ENCODE data around the gene DEFB114. TPM values are rescaled to one million over a fixed set of nuclear protein-coding genes. Genes with fewer than 3 reads are reported as not detected.

The DEFB114 gene
- total and polyA plus RNA-seq, 12 donors, result not detected

GRCh38 chr6:49988900-49989299, 24.9 kb upstream of the DEFB114 start:
- intact Hi-C loops (cut with DNase I), result no loop called here
- no peak overlapping the region for H3K4me3 ChIP-seq
- no peaks in the 10 kb centered on the region for H3K27me3 ChIP-seq
- H3K9me3 ChIP-seq (replicated peaks in 1 of 3), result no peaks in the 10 kb centered on the region
- WGBS, 4 donors, result 61 to 93% (median 77%) methylated on average over 2 of the region's 2 CpGs
- H3K36me3 ChIP-seq (replicated peaks in 1 of 2), result no peaks in the 10 kb centered on the region
- TF ChIP-seq POLR2A (IDR thresholded peaks at IDR 0.05) (no peak), CTCF (IDR thresholded peaks at IDR 0.05) (no peak)
- no peak overlapping the region for H3K27ac ChIP-seq
- no peak for DNase-seq
- no peaks in the 10 kb centered on the region for H3K4me1 ChIP-seq (replicated peaks in 1 of 2)

GRCh38 chr6:49987749-49988148, 23.8 kb upstream of the DEFB114 start:
- TF ChIP-seq CTCF (IDR thresholded peaks at IDR 0.05), result no peak
- no peak for TF ChIP-seq POLR2A (IDR thresholded peaks at IDR 0.05)
- WGBS, 4 donors, result 82 to 100% (median 94%) methylated on average over 2 of the region's 2 CpGs

GRCh38 chr6:49986551-49986950, 22.6 kb upstream of the DEFB114 start:
- intact Hi-C loops (cut with DNase I), result no loop called here
- no peaks in the 10 kb centered on the region for H3K27me3 ChIP-seq
- no peak overlapping the region for H3K4me3 ChIP-seq
- H3K27ac ChIP-seq, result no peak overlapping the region
- no peaks in the 10 kb centered on the region for H3K4me1 ChIP-seq (replicated peaks in 1 of 2)
- no peak for TF ChIP-seq POLR2A (IDR thresholded peaks at IDR 0.05)
- no peak for TF ChIP-seq CTCF (IDR thresholded peaks at IDR 0.05)
- no peak for DNase-seq
- no peaks in the 10 kb centered on the region for H3K36me3 ChIP-seq (replicated peaks in 1 of 2)
- whole genome bisulfite sequencing, 4 donors, result 36 to 56% (median 46%) methylated on average over 1 of the region's 1 CpG
- no peaks in the 10 kb centered on the region for H3K9me3 ChIP-seq (replicated peaks in 1 of 3)

More at GRCh38 chr6:49987749-49988148, 23.8 kb upstream of the DEFB114 start:
- no peak overlapping the region for H3K4me3 ChIP-seq
- H3K27ac ChIP-seq, result no peak overlapping the region
- DNase-seq, result no peak
- H3K27me3 ChIP-seq, result no peaks in the 10 kb centered on the region
- intact Hi-C loops (cut with DNase I), result no loop called here
- H3K9me3 ChIP-seq (replicated peaks in 1 of 3), result no peaks in the 10 kb centered on the region
- no peaks in the 10 kb centered on the region for H3K36me3 ChIP-seq (replicated peaks in 1 of 2)
- H3K4me1 ChIP-seq (replicated peaks in 1 of 2), result no peaks in the 10 kb centered on the region

- 88 to 93% (median 91%) methylated on average over 2 of the region's 2 CpGs for WGBS, 4 donors
- Histone ChIP-seq H3K4me1 (replicated peaks in 1 of 2) (no peaks in the 10 kb centered on the region), H3K27ac (no peak overlapping the region), H3K27me3 (no peaks in the 10 kb centered on the region), H3K4me3 (no peak overlapping the region), H3K9me3 (replicated peaks in 1 of 3) (no peaks in the 10 kb centered on the region), H3K36me3 (replicated peaks in 1 of 2) (no peaks in the 10 kb centered on the region)
- TF ChIP-seq CTCF (IDR thresholded peaks at IDR 0.05) (no peak), POLR2A (IDR thresholded peaks at IDR 0.05) (no peak)
- intact Hi-C loops (cut with DNase I), result no loop called here
- no peak for DNase-seq
Measured at GRCh38 chr6:49982046-49982445, 18.1 kb upstream of the DEFB114 start.

Measured in adrenal gland (tissue), 12 donors.